NB4 (cell line): ENCODE data around the gene SERINC2.

Experiments
- DNase-seq: peaks from one replicate; pipeline ENCODE4 v3.0.0; 2010; ENCODE audit warnings: low read depth
- H3K4me3 ChIP-seq: one replicate; pipeline ENCODE4 v1.5.1; 2011; ENCODE audit warnings: mild to moderate bottlenecking, low read depth, low read length, moderate library complexity
- CTCF ChIP-seq: IDR thresholded peaks from one replicate; pipeline ENCODE4 v1.5.1; 2012; ENCODE audit warnings: low read depth, low read length
- MYC ChIP-seq: IDR thresholded peaks from 2 replicates; pipeline ENCODE4 v1.6.1; 2011; ENCODE audit warnings: low read depth, low read length
- POLR2A ChIP-seq: IDR thresholded peaks from 2 replicates; pipeline ENCODE4 v1.6.1; 2011; ENCODE audit warnings: mild to moderate bottlenecking; ENCODE audit not compliant: insufficient read length; ENCODE audit errors: extremely low read depth
- TF ChIP-seq, protein P1 (sequence below): IDR thresholded peaks from 2 replicates; pipeline ENCODE4 v1.6.1; 2011; ENCODE audit warnings: low read depth, low read length

SERINC2 gene

DNA sequence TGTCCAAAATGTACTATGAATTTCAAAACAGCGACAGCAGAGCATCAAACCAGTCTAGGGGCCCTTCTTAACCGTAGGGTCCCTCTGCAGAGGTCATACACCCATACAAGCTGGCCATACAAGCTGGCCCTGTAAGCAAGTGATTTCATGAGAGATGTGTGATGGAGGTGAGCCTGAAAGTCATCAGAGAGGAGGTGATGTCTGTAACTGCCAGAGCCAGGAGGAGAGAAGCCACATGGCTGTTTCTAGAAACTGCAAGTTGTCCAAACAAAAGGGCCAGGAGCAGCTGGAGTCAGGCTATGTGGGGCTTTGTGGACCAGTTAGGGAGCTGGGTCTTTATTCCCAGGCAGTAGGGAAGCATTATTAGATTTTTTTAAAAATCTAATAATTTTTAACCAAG lies 14.8 kb upstream of the SERINC2 start:
- DNase-seq, result no peak
- TF ChIP-seq CTCF (no peak), POLR2A (no peak)

DNA sequence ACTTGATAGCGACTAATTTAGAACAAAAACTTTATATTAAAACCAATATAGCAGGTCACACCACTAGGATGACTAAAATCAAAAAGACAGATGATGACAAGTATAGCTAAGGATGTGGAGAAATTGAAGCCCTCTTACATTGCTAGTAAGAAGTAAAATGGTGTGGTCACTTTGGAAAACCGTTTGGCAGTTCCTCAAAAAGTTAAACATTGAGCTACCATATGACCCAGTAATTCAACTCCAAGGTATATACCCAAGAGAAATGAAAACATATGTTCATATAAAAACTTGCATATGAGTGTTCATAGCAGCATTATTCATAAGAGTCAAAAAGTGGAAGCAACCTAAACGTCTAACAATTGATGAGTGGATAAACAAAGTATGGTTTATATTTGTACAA lies 13.0 kb upstream of the SERINC2 start:
- TF ChIP-seq, protein P1, sequence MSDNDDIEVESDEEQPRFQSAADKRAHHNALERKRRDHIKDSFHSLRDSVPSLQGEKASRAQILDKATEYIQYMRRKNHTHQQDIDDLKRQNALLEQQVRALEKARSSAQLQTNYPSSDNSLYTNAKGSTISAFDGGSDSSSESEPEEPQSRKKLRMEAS, result no peak
- TF ChIP-seq CTCF (no peak), POLR2A (no peak), MYC (no peak)
- DNase-seq, result no peak
- H3K4me3 ChIP-seq, result no peak overlapping the region

More for the DNA sequence above, 14.8 kb upstream of the SERINC2 start:
- H3K4me3 ChIP-seq, result no peak overlapping the region

DNA sequence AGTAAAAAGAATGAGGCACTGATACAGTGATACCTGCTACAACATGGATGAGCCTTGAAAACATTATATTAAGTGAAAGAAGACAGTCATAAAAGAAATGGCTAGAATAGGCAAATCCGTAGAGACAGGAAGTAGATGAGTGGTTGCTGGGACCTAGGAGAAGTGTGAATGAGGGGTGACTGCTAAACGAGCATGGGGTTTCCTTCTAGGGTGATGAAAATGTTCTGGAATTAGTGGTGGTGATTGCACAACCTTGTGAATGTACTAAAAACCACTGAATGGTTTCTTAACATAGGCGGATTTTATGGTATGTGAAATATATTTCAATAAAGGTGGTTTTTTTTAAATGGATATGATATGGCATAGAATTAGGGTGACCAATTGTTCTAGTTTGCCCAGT lies 12.6 kb upstream of the SERINC2 start:
- TF ChIP-seq POLR2A (no peak), CTCF (no peak), MYC (no peak)
- TF ChIP-seq, protein P1, result no peak
- no peak overlapping the region for H3K4me3 ChIP-seq
- DNase-seq, result peak; percentile 83

DNA sequence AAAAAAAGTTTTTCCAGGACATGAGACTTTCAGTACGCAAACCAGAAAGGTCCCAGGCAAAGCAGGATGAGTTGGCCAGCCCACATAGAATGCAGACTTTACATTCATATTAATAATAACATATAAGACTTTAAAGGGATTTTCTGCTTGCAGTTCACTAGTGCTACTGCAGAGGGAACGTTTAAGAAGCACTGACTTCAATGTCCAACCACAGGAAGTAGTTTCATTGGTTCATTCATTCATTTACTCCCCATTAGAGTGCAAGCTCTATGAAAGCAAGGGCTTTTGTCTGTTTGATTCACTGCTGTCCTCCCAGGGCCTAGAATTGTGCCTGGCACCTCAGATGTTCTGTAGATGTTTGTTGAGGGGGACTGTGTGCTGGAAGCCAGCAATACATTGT lies 11.8 kb upstream of the SERINC2 start:
- TF ChIP-seq, protein P1, result no peak
- no peak for TF ChIP-seq MYC
- TF ChIP-seq POLR2A, result no peak
- TF ChIP-seq CTCF, result no peak
- no peak for DNase-seq

DNA sequence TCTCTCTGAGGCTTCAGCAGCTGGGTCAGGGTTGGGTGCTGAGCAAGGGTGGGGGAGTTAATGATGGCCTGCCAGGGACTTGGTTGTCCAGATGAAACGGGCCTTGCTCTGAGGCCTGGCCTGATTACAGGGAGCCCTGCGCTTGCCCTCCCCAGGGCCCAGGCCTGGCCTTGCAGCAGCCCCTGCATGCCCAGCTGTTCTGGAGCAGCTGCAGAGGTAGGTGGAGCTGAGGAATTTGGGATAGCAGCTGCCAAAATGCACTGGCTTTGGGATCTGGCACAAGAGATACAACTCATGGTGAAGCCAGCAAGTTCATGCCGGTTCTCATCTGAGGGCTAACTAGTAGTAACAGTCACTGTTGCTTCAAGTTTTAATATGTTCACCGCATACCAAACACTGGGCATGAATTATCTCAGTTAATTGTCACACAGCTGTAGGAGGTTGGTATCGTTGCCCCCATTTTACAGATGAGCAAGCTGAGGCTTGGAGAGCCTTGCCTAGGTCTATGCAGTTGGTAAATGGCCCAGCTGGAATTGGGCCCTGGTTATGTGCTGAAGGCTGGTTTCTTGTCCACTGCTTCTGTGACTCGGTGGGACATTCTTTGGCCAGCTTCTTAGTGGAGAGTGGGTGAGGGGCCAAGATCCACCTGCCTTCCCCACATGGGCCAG lies 7.3 kb upstream of the SERINC2 start:
- TF ChIP-seq, protein P1, result no peak
- no peak for TF ChIP-seq MYC
- no peak for TF ChIP-seq POLR2A
- no peak for TF ChIP-seq CTCF
- DNase-seq, result no peak
- no peak overlapping the region for H3K4me3 ChIP-seq

More for the DNA sequence above, 11.8 kb upstream of the SERINC2 start:
- H3K4me3 ChIP-seq, result no peak overlapping the region

DNA sequence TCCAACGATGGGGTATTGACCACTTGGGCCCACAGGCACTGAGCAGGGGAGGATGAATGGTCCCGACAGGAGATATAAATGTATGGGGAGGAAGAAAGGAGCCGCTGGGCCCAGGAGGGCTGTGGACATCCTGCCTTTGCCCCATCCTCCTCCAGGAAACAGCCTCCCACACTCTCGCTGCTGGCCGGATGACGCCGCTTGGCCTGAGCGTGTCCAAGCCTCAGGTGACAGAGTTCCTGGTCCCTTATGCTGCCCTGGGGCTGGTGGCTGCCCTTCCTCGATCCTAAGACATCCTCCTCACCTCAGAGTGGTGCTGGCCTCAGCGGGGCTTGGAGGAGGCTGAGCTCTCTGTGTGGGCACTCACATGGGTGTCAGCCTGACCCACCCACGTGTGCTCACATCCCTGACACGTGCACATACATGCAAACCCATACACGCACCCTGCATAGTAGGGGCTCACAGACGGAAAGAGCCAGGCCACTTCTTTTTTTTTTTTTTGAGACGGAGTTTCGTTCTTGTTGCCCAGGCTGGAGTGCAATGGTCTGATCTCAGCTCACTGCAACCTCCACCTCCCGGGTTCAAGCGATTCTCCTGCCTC lies 5.9 kb upstream of the SERINC2 start:
- H3K4me3 ChIP-seq, result no peak overlapping the region
- no peak for DNase-seq
- TF ChIP-seq, protein P1, result no peak
- TF ChIP-seq MYC (no peak), POLR2A (no peak), CTCF (no peak)
